PFSK-1 (cell line): ENCODE measurements around the gene BCAR3.

Experiments used
- FOXP2 ChIP-seq: optimal IDR thresholded peaks from 2 replicates; pipeline ENCODE3; 2011; ENCODE audit warnings: borderline replicate concordance, control low read depth, inconsistent platforms; ENCODE audit not compliant: insufficient read depth; ENCODE audit errors: extremely low read length, extremely low read depth
- POLR2AphosphoS5 ChIP-seq: IDR thresholded peaks from 2 replicates; pipeline ENCODE4 v1.6.1; 2012; ENCODE audit warnings: low read depth, mild to moderate bottlenecking, control low read depth, low read length, moderate library complexity
- SIN3A ChIP-seq: IDR thresholded peaks from 2 replicates; pipeline ENCODE4 v1.6.1; 2012; ENCODE audit warnings: mild to moderate bottlenecking, low read length, moderate library complexity, borderline replicate concordance; ENCODE audit not compliant: insufficient read depth
- TAF1 ChIP-seq: IDR thresholded peaks from 2 replicates; pipeline ENCODE4 v1.6.1; 2012; ENCODE audit warnings: low read length, control low read depth, borderline replicate concordance; ENCODE audit not compliant: insufficient read depth
- TF ChIP-seq, protein P1 (sequence below), 2 experiments: IDR thresholded peaks; 2 replicates each; pipeline versions ENCODE4 v1.6.1 to v1.8.0; 2011 to 2012; ENCODE audit warnings: low read depth in 2 of 2, low read length in 2 of 2, control low read depth in 1 of 2, inconsistent platforms in 1 of 2, mild to moderate bottlenecking in 1 of 2, moderate library complexity in 1 of 2; ENCODE audit not compliant: insufficient read depth in 1 of 2

The BCAR3 gene

DNA sequence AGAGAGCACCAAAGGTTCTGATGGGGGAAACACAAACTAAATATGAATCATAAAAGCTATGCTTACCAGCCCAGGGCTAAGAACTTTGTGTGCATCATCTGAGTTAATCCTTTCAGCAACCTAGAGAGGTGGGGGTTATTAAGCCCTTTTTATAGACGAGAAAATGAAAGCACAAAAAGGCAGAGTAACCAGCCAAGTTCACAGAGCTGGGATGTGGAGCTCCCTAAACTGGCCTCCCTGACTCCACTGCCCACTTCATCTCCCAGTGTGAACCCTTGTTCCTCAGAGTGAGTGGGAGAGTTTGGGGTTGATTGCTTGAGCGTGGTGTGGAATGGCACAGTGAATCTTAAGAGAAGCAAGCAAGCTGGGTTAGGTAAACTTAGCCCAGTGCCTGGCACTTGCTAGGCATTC, 10.8 kb upstream of the BCAR3 start:
- TF ChIP-seq POLR2AphosphoS5 (no peak), FOXP2 (no peak), TAF1 (no peak), SIN3A (no peak)
- TF ChIP-seq, protein P1, sequence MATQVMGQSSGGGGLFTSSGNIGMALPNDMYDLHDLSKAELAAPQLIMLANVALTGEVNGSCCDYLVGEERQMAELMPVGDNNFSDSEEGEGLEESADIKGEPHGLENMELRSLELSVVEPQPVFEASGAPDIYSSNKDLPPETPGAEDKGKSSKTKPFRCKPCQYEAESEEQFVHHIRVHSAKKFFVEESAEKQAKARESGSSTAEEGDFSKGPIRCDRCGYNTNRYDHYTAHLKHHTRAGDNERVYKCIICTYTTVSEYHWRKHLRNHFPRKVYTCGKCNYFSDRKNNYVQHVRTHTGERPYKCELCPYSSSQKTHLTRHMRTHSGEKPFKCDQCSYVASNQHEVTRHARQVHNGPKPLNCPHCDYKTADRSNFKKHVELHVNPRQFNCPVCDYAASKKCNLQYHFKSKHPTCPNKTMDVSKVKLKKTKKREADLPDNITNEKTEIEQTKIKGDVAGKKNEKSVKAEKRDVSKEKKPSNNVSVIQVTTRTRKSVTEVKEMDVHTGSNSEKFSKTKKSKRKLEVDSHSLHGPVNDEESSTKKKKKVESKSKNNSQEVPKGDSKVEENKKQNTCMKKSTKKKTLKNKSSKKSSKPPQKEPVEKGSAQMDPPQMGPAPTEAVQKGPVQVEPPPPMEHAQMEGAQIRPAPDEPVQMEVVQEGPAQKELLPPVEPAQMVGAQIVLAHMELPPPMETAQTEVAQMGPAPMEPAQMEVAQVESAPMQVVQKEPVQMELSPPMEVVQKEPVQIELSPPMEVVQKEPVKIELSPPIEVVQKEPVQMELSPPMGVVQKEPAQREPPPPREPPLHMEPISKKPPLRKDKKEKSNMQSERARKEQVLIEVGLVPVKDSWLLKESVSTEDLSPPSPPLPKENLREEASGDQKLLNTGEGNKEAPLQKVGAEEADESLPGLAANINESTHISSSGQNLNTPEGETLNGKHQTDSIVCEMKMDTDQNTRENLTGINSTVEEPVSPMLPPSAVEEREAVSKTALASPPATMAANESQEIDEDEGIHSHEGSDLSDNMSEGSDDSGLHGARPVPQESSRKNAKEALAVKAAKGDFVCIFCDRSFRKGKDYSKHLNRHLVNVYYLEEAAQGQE (IDR thresholded peaks at IDR 0.05; ENCODE audit: insufficient read depth in 1 of 2, low read depth in 2 of 2, low read length in 2 of 2): no peak

DNA sequence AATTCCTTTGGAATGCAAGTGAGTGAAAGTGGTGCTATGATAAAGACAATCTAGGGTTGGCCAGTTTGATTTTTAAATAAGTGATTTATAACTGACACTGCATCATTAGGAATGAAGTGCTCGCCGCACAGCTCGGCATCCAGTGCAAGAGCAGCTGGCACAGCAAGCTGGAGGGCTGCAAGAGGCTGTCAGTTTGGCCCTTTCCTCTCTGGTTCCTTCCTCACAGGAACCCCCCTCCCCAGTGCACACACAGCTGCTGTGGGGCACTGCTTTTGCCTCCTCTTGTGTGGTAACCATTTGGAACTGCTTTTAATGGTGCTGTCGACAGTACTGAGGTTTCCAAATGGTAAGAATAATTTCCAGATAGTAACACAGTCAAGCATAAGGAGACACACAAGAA, 10.4 kb upstream of the BCAR3 start:
- TF ChIP-seq TAF1: no peak
- no peak for TF ChIP-seq SIN3A
- TF ChIP-seq, protein P1 (IDR thresholded peaks at IDR 0.05; ENCODE audit: insufficient read depth in 1 of 2, low read depth in 2 of 2, low read length in 2 of 2): no peak
- no peak for TF ChIP-seq POLR2AphosphoS5
- TF ChIP-seq FOXP2: no peak

DNA sequence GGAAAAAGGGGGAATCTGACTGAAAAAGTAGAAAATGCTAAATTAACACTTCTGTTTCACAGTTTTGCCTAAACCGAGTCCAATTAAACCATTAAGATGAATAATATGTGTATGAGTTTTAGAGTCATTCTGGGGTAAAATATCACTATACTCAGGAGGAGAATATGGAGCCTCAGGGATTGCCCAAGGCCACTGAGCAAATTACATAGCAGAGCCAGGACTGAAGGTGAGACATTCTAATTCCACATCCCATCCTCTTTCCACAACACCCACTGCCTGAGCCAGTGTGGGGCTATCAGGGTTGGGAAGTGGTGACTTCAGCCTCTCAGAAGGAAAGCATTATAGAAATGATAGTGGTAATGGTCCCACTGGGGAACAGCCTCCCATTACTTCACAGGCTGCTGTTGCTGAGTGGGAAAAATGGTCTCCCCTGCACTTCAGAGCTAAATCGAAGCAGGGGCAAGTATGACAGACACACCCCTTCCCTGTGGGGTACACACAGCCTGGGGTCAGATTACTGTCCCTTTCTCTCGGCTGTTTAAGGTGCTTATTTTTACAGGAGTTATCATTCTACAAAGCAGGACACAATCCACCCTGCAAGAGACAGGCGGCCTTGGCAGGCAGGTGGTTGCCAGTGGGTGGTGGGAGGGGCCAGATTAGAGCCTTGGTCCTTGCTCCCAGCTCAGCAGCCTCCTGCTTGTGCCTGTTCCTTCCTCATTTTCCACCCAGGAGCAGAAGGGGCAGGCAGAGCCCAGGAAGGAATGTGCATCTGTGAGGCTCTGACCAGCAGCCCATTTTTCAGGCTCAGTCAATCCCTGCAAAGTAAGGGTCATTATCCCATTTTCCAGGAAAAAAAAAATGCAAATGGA, 9.5 kb upstream of the BCAR3 start:
- TF ChIP-seq FOXP2 (no peak), SIN3A (no peak), POLR2AphosphoS5 (no peak), TAF1 (no peak)
- TF ChIP-seq, protein P1 (IDR thresholded peaks at IDR 0.05; ENCODE audit: insufficient read depth in 1 of 2, low read depth in 2 of 2, low read length in 2 of 2): no peak

DNA sequence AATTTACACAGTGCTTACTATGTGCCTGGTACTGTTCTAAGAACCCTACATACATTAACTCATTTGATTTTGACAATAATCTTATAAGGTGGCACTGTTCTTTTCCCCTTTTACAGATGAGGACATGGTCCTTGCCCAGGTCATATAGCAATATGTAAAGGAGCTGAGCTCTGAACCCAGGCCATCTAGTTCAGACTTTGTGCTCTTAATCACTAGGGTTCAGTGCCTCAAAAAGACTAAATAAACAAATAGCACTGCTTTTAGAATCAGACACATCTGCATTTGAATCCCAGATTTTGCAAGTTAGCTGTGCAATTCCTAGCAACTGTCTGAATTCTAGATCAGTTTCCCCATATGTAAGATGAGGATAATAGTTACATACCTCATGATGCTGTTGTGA, 8.7 kb upstream of the BCAR3 start:
- TF ChIP-seq, protein P1 (IDR thresholded peaks at IDR 0.05; ENCODE audit: insufficient read depth in 1 of 2, low read depth in 2 of 2, low read length in 2 of 2): no peak
- no peak for TF ChIP-seq TAF1
- TF ChIP-seq FOXP2: no peak
- TF ChIP-seq POLR2AphosphoS5: no peak
- TF ChIP-seq SIN3A: no peak

DNA sequence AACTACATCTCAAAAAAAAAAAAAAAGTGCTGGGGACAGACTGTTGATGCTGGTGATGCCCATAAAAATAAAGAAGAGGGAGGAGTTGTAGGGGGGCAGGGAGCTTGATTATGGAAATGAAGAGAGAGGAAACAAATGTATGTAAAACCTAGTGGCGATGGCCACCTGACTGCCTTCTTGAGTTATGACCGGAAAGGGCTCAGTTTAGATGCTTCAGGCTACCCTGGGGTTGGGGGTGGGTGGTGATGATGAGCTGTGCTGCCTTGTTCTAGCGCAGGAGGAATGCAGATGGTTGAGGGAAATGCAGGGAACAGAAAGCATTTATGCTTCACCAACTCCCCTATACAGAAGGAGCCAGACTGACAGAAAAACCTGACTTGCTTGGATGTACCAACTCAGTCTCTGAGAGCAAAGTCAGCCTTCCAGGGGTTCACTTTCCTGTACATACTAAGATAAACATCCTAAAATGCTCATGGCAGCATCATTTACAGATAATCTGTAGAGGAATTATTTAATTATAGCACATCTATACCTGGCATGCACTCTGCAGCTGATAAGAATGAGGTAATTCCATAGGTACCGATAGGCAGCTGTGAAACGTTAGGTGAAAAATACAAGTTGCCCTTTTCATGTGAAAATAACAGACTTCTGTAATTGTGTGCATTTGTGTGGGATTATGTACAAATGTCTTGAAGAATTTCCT, 8.0 kb upstream of the BCAR3 start:
- TF ChIP-seq, protein P1 (IDR thresholded peaks at IDR 0.05; ENCODE audit: insufficient read depth in 1 of 2, low read depth in 2 of 2, low read length in 2 of 2): no peak
- TF ChIP-seq TAF1 (no peak), FOXP2 (no peak), SIN3A (no peak), POLR2AphosphoS5 (no peak)
